Measurements from ENCODE around the gene TRIM41.
"Not testable (repeated sequence)": the region's sequence is repeated elsewhere in the genome, so short reads cannot be mapped to it uniquely, and the experiment has no call there.

The TRIM41 gene

GRCh38 chr5:181212080-181212479, 11.0 kb upstream of the TRIM41 start:
- no peak overlapping the region for H3K27ac Mint-ChIP-seq
- H3K27me3 Mint-ChIP-seq (ENCODE audit: low read depth) = peaks cover 16% of the 10 kb centered on the region
- no peak overlapping the region for H3K4me3 Mint-ChIP-seq
- no peaks in the 10 kb centered on the region for H3K36me3 Mint-ChIP-seq (ENCODE audit: low read depth)
- H3K9me3 Mint-ChIP-seq = peaks cover 6% of the 10 kb centered on the region
- H3K4me1 Mint-ChIP-seq (ENCODE audit: low read depth) = peaks cover 23% of the 10 kb centered on the region

GRCh38 chr5:181212934-181213333, 10.1 kb upstream of the TRIM41 start:
- no peak overlapping the region for H3K27ac Mint-ChIP-seq
- H3K9me3 Mint-ChIP-seq = peaks cover 5% of the 10 kb centered on the region
- H3K36me3 Mint-ChIP-seq (ENCODE audit: low read depth) = no peaks in the 10 kb centered on the region
- peaks cover 21% of the 10 kb centered on the region for H3K4me1 Mint-ChIP-seq (ENCODE audit: low read depth)
- H3K4me3 Mint-ChIP-seq = no peak overlapping the region
- H3K27me3 Mint-ChIP-seq (ENCODE audit: low read depth) = peaks cover 14% of the 10 kb centered on the region

- Mint-ChIP-seq H3K27me3 (ENCODE audit: low read depth) (peaks cover 18% of the 10 kb centered on the region), H3K4me1 (ENCODE audit: low read depth) (peaks cover 21% of the 10 kb centered on the region)
- not testable (repeated sequence) for H3K9me3 Mint-ChIP-seq; H3K4me3 Mint-ChIP-seq; H3K27ac Mint-ChIP-seq; H3K36me3 Mint-ChIP-seq (ENCODE audit: low read depth)
These were observed 8.8 kb upstream of the TRIM41 start for GRCh38 chr5:181214249-181214648.

GRCh38 chr5:181215997-181216989, 6.8 kb upstream of the TRIM41 start:
- Mint-ChIP-seq H3K27me3 (ENCODE audit: low read depth) (peaks cover 18% of the 10 kb centered on the region), H3K4me1 (ENCODE audit: low read depth) (peaks cover 35% of the 10 kb centered on the region), H3K36me3 (ENCODE audit: low read depth) (no peaks in the 10 kb centered on the region)

GRCh38 chr5:181217111-181217802, 5.8 kb upstream of the TRIM41 start:
- peak overlapping the region; percentile 93 for H3K4me3 Mint-ChIP-seq
- peaks cover 42% of the 10 kb centered on the region for H3K4me1 Mint-ChIP-seq (ENCODE audit: low read depth)
- H3K27ac Mint-ChIP-seq = peak overlapping the region; percentile 94
- H3K27me3 Mint-ChIP-seq (ENCODE audit: low read depth) = peaks cover 22% of the 10 kb centered on the region
- H3K36me3 Mint-ChIP-seq (ENCODE audit: low read depth) = peaks cover 5% of the 10 kb centered on the region
- H3K9me3 Mint-ChIP-seq = no peaks in the 10 kb centered on the region

More at GRCh38 chr5:181215997-181216989, 6.8 kb upstream of the TRIM41 start:
- Mint-ChIP-seq H3K4me3 (peak overlapping the region; percentile 95), H3K9me3 (no peaks in the 10 kb centered on the region), H3K27ac (peak overlapping the region; percentile 90)

- peak overlapping the region; percentile 94 for H3K27ac Mint-ChIP-seq
- no peaks in the 10 kb centered on the region for H3K9me3 Mint-ChIP-seq
- H3K4me1 Mint-ChIP-seq (ENCODE audit: low read depth) = peaks cover 45% of the 10 kb centered on the region
- H3K27me3 Mint-ChIP-seq (ENCODE audit: low read depth) = peaks cover 24% of the 10 kb centered on the region
- peak overlapping the region; percentile 93 for H3K4me3 Mint-ChIP-seq
- H3K36me3 Mint-ChIP-seq (ENCODE audit: low read depth) = peaks cover 6% of the 10 kb centered on the region
These were observed 5.3 kb upstream of the TRIM41 start for GRCh38 chr5:181217803-181218062.

- Mint-ChIP-seq H3K9me3 (no peaks in the 10 kb centered on the region), H3K4me1 (ENCODE audit: low read depth) (peaks cover 48% of the 10 kb centered on the region), H3K27me3 (ENCODE audit: low read depth) (peaks cover 14% of the 10 kb centered on the region), H3K27ac (peak overlapping the region; percentile 94), H3K36me3 (ENCODE audit: low read depth) (peaks cover 7% of the 10 kb centered on the region), H3K4me3 (peak overlapping the region; percentile 93)
These were observed 4.3 kb upstream of the TRIM41 start for GRCh38 chr5:181218795-181219124.

GRCh38 chr5:181219262-181220177, 3.6 kb upstream of the TRIM41 start:
- no peak overlapping the region for H3K4me3 Mint-ChIP-seq
- peaks cover 53% of the 10 kb centered on the region for H3K4me1 Mint-ChIP-seq (ENCODE audit: low read depth)
- peaks cover 14% of the 10 kb centered on the region for H3K27me3 Mint-ChIP-seq (ENCODE audit: low read depth)
- H3K9me3 Mint-ChIP-seq = no peaks in the 10 kb centered on the region
- peaks cover 7% of the 10 kb centered on the region for H3K36me3 Mint-ChIP-seq (ENCODE audit: low read depth)
- no peak overlapping the region for H3K27ac Mint-ChIP-seq

GRCh38 chr5:181220178-181220515, 2.9 kb upstream of the TRIM41 start:
- Mint-ChIP-seq H3K4me1 (ENCODE audit: low read depth) (peaks cover 57% of the 10 kb centered on the region), H3K36me3 (ENCODE audit: low read depth) (peaks cover 7% of the 10 kb centered on the region), H3K4me3 (no peak overlapping the region), H3K27ac (no peak overlapping the region), H3K27me3 (ENCODE audit: low read depth) (peaks cover 14% of the 10 kb centered on the region), H3K9me3 (no peaks in the 10 kb centered on the region)

GRCh38 chr5:181221105-181221791, 1.8 kb upstream of the TRIM41 start:
- peak overlapping the region; percentile 99 for H3K27ac Mint-ChIP-seq
- peaks cover 9% of the 10 kb centered on the region for H3K36me3 Mint-ChIP-seq (ENCODE audit: low read depth)
- H3K4me3 Mint-ChIP-seq = peak overlapping the region; percentile 98
- H3K27me3 Mint-ChIP-seq (ENCODE audit: low read depth) = peaks cover 14% of the 10 kb centered on the region
- peaks cover 59% of the 10 kb centered on the region for H3K4me1 Mint-ChIP-seq (ENCODE audit: low read depth)
- no peaks in the 10 kb centered on the region for H3K9me3 Mint-ChIP-seq

- Mint-ChIP-seq H3K4me1 (ENCODE audit: low read depth) (peaks cover 57% of the 10 kb centered on the region), H3K27ac (peak overlapping the region; percentile 99), H3K36me3 (ENCODE audit: low read depth) (peaks cover 10% of the 10 kb centered on the region), H3K4me3 (peak overlapping the region; percentile 98), H3K27me3 (ENCODE audit: low read depth) (peaks cover 14% of the 10 kb centered on the region), H3K9me3 (no peaks in the 10 kb centered on the region)
These were observed 1.1 kb upstream of the TRIM41 start for GRCh38 chr5:181221792-181222629.

GRCh38 chr5:181222630-181223057, 437 bp upstream of the TRIM41 start:
- H3K27me3 Mint-ChIP-seq (ENCODE audit: low read depth) = peaks cover 13% of the 10 kb centered on the region
- H3K4me1 Mint-ChIP-seq (ENCODE audit: low read depth) = peaks cover 54% of the 10 kb centered on the region
- H3K27ac Mint-ChIP-seq = peak overlapping the region; percentile 99
- peak overlapping the region; percentile 98 for H3K4me3 Mint-ChIP-seq
- no peaks in the 10 kb centered on the region for H3K9me3 Mint-ChIP-seq
- H3K36me3 Mint-ChIP-seq (ENCODE audit: low read depth) = peaks cover 11% of the 10 kb centered on the region

- H3K27me3 Mint-ChIP-seq (ENCODE audit: low read depth) = peaks cover 6% of the 10 kb centered on the region
- H3K4me1 Mint-ChIP-seq (ENCODE audit: low read depth) = peaks cover 46% of the 10 kb centered on the region
- peak overlapping the region; percentile 98 for H3K4me3 Mint-ChIP-seq
- peak overlapping the region; percentile 99 for H3K27ac Mint-ChIP-seq
- peaks cover 12% of the 10 kb centered on the region for H3K36me3 Mint-ChIP-seq (ENCODE audit: low read depth)
- no peaks in the 10 kb centered on the region for H3K9me3 Mint-ChIP-seq
These were observed 778 bp downstream of the TRIM41 start for GRCh38 chr5:181223729-181224389.

Data from T-helper 1 cell treated with Interleukin-12 subunit alpha and Interleukin-12 subunit beta and Interleukin-4 antibody, amounts not matched to agents 30 μg/mL and 1 μg/mL, for 36 hours (primary cell).